Panc1 (cell line): Measurements from ENCODE around the gene ZBTB7A. TPM values are rescaled to one million over a fixed set of nuclear protein-coding genes. Genes with fewer than 3 reads are reported as not detected.

Experiments
- ATAC-seq: fragments of 200-7000 bp; cut with Tn5 transposase; 2 replicates; pipeline ENCODE4 v1.9.1; 2020; ENCODE audit warnings: mild to moderate bottlenecking, moderate library complexity
- BruUV-seq: library from RNA; stranded (reverse); fragments of 400-500 nt; replicated peaks from 2 replicates; lab custom pipeline; 2021; lab: Mats Ljungman, UMichigan
- CTCF ChIA-PET: fragments of 300-600 bp; sonication (Branson Sonifier 250); formaldehyde crosslinking; loops from one replicate; lab custom pipeline; 2022; ENCODE audit warnings: antibody characterized with exemption; lab: Charles Lee
- POLR2A ChIA-PET: fragments of 300-600 bp; sonication (Branson Sonifier 250); formaldehyde crosslinking; loops from one replicate; lab custom pipeline; 2022; ENCODE audit warnings: antibody characterized with exemption; lab: Charles Lee
- DNase-seq: peaks from one replicate; pipeline ENCODE4 v3.0.0-alpha.2; 2010; ENCODE audit warnings: low read depth, low spot score
- H3K27ac ChIP-seq: 2 replicates; pipeline ENCODE4 v1.5.1; 2011; ENCODE audit warnings: mild to moderate bottlenecking, low read length, inconsistent platforms
- H3K27me3 ChIP-seq: fragments of 200-500 bp; sonication (Bioruptor generic); 2 replicates; pipeline ENCODE4 v1.6.0; 2014; ENCODE audit warnings: low read length, inconsistent platforms; ENCODE audit not compliant: control insufficient read depth, insufficient read depth
- H3K36me3 ChIP-seq: fragments of 200-500 bp; sonication (Bioruptor generic); 2 replicates; pipeline ENCODE4 v1.5.1; 2014; ENCODE audit warnings: inconsistent platforms, mild to moderate bottlenecking, low read length, moderate library complexity; ENCODE audit not compliant: control insufficient read depth, insufficient read depth
- H3K4me1 ChIP-seq: 2 replicates; pipeline ENCODE4 v1.5.1; 2011; ENCODE audit warnings: inconsistent platforms, mild to moderate bottlenecking, low read length, moderate library complexity; ENCODE audit not compliant: control insufficient read depth, insufficient read depth
- H3K4me3 ChIP-seq, 2 experiments: 2 replicates each; pipeline ENCODE4 v1.5.1; 2011 to 2012; ENCODE audit warnings: low read depth in 2 of 2, low read length in 2 of 2, mild to moderate bottlenecking in 2 of 2, inconsistent platforms in 1 of 2, moderate library complexity in 1 of 2
- H3K9me3 ChIP-seq: fragments of 200-500 bp; sonication (Bioruptor generic); 2 replicates; pipeline ENCODE4 v1.5.1; 2014; ENCODE audit warnings: low read depth, mild to moderate bottlenecking, inconsistent platforms, low read length, moderate library complexity; ENCODE audit not compliant: control insufficient read depth, insufficient read depth
- CTCF ChIP-seq: fragments of 450-650 bp; IDR thresholded peaks from 2 replicates; pipeline ENCODE4 v1.5.1; 2017; ENCODE audit warnings: mild to moderate bottlenecking
- POLR2AphosphoS5 ChIP-seq: IDR thresholded peaks from 2 replicates; pipeline ENCODE4 v1.6.1; 2012; ENCODE audit warnings: mild to moderate bottlenecking, low read depth, low read length, moderate library complexity
- REST ChIP-seq, 2 experiments: IDR thresholded peaks; 2 replicates each; pipeline ENCODE4 v1.6.1; 2011 to 2012; ENCODE audit warnings: low read depth in 2 of 2, control low read depth in 1 of 2, low read length in 1 of 2, mild to moderate bottlenecking in 1 of 2, moderate library complexity in 1 of 2; ENCODE audit not compliant: insufficient read depth in 1 of 2
- SIN3A ChIP-seq: IDR thresholded peaks from 2 replicates; pipeline ENCODE4 v1.6.1; 2012; ENCODE audit warnings: low read depth, mild to moderate bottlenecking, low read length, moderate library complexity, borderline replicate concordance; ENCODE audit not compliant: insufficient read depth
- TCF7L2 ChIP-seq: IDR thresholded peaks from 2 replicates; pipeline ENCODE4 v1.6.1; 2011; ENCODE audit warnings: mild to moderate bottlenecking, low read depth, low read length, inconsistent platforms
- in situ Hi-C: cut with HindIII; loops from 2 replicates; pipeline ENCODE4 v1.10.0; 2016; ENCODE audit warnings: low sequenced_read_pairs, low pct_unique_long_range_greater_than_20kb
- intact Hi-C: fragments of 100-400 bp; cut with micrococcal nuclease; formaldehyde crosslinking; loops from one replicate; pipeline ENCODE4 v1.10.0; 2022; ENCODE audit not compliant: unreplicated experiment
- total RNA-seq: library from RNA; stranded (reverse); gene quantifications from one replicate; pipeline ENCODE4 v1.2.1, GENCODE V29; 2021; ENCODE audit not compliant: unreplicated experiment

The ZBTB7A gene
- total RNA-seq, 1 experiment from 2014 or later: 48.0 TPM

- in situ Hi-C loops (no loop called here), intact Hi-C loops (no loop called here)
- BruUV-seq: TSS peak; percentile 78
- DNase-seq (no peak), ATAC-seq (no peak)
- H3K27me3 ChIP-seq: no peaks in the 10 kb centered on the region
- peak overlapping the region; percentile 77 for H3K27ac ChIP-seq
- H3K4me3 ChIP-seq: peak overlapping the region; percentile 61 to 67
- CTCF ChIA-PET: no interaction called here
- H3K4me1 ChIP-seq: peaks cover 40% of the 10 kb centered on the region
- no peaks in the 10 kb centered on the region for H3K9me3 ChIP-seq
- POLR2A ChIA-PET: no interaction called here
- no peaks in the 10 kb centered on the region; the same call in 1 of the 2 replicates for H3K36me3 ChIP-seq
- TF ChIP-seq CTCF: no peak; the same call in 1 of the 2 replicates
- TF ChIP-seq POLR2AphosphoS5: no peak
- TF ChIP-seq SIN3A: no peak
- no peak for TF ChIP-seq TCF7L2
Measured at GRCh38 chr19:4063369-4064148, 3.1 kb downstream of the ZBTB7A start.

DNA sequence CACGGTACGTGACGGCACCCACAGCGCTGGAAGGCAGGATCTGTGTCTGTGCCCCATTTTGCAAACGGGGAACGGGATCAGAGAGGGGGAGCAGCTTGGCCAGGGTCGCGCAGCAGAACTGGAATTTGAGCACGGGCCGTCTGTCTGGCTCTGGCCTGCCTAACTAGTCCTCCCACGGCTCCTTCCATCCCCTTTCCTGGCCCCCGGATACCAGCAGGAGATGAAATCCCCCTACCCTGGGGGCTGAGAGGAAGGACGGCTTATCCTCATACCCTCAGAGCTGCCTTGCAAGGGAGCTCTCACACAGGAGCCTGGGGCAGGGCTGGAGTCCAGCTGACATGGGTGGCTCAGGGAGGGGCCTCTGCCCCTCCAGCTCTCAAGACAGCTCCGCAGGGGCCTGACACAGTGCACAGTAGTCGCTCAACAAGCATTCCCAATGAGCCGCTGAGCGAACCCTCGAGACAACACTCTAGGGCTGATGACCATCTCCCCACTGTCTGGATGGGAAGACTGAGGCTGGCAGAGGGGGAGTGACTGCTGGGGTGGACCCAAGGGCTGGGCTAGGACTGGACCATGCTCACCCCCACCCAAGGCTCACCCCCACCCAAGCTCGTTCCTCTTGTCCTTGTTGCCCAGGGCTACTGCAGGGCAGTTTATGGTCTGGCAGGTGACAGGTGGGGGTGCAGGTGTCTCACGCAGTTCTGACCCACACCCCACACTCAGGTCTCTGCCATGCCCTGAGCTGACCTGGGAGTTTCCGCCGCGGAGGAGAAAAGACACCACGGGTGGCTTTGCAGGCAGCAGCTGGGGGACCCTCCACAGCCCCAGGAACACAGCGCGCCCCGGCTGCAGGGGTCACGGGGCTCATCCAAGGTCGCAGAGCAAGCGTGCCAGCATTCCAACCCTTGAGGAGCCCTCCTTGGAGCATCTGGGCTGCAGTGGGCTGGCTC is 4.0 kb downstream of the ZBTB7A start:
- H3K36me3 ChIP-seq: no peaks in the 10 kb centered on the region; the same call in 1 of the 2 replicates
- H3K4me3 ChIP-seq: peak overlapping the region; percentile 61 to 67
- no peak for TF ChIP-seq POLR2AphosphoS5
- TF ChIP-seq TCF7L2: no peak
- no peak for TF ChIP-seq SIN3A
- TF ChIP-seq REST (IDR thresholded peaks at IDR 0.05; ENCODE audit: insufficient read depth in 1 of 2, low read depth in 2 of 2, low read length in 1 of 2): no peak
- TF ChIP-seq CTCF: no peak
- peaks cover 37% of the 10 kb centered on the region for H3K4me1 ChIP-seq
- no peaks in the 10 kb centered on the region for H3K27me3 ChIP-seq
- H3K9me3 ChIP-seq: no peaks in the 10 kb centered on the region
- H3K27ac ChIP-seq: peak overlapping the region; percentile 77
- intact Hi-C loops (no loop called here), in situ Hi-C loops (no loop called here)
- ATAC-seq (no peak), DNase-seq (no peak)
- ChIA-PET CTCF (interaction anchor here (0.6 kb wide), 1 partner anchor 290 kb away, joined by 7 read pairs; no protein-coding TSS in a partner anchor), POLR2A (interaction anchor here (0.6 kb wide), 1 partner anchor 106 kb away, joined by 3 read pairs; no protein-coding TSS in a partner anchor)
- BruUV-seq: no TSS peak
